Activated T-helper 1 cell treated with anti-CD3 and anti-CD28 coated beads, Interleukin-2, amount 50 U/mL, for 16 hours (primary cell): ENCODE data around the gene HS6ST1.
"Not testable (repeated sequence)": the region's sequence is repeated elsewhere in the genome, so short reads cannot be mapped to it uniquely, and the experiment has no call there.

Experiments
- DNase-seq, 2 donors: peaks; one replicate each; pipeline ENCODE4 v3.0.0-alpha.2; 2020; ENCODE audit warnings: low read depth in 1 of 2, low spot score in 1 of 2

Gene HS6ST1

DNA sequence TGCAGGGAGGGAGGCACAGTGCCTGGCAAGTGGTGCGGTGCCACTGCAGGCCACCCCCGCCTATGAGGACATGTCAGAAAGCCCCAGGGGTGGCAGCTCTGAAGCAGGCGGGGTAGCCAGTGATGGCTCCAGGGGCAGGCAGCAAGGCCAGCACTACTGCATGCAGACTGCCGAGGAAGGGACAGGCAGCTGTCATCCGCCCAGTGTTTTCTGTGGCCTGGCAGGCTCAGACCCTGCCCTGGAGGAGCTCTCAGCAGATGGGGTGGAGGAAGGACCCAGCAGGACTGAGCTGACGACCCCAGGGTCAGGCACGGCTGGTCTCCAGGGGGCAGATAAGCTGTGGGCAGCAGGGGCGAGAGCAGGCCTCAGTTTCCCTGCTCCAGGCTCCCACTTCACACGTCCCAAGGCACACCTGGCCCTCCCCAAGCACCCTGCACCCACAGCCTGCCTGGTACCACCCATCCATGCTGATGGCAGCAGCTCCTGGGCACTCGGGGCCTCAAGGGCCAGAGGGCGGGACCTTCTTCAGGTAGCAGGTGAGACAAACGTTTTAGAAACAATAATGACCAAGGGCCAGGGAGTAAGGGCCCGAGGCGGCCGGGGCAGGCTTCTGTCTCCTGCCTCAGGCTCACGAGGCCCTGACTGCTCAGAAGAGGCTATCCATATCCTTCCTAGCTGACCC lies 48.5 kb downstream of the HS6ST1 start:
- no peak for DNase-seq

DNA sequence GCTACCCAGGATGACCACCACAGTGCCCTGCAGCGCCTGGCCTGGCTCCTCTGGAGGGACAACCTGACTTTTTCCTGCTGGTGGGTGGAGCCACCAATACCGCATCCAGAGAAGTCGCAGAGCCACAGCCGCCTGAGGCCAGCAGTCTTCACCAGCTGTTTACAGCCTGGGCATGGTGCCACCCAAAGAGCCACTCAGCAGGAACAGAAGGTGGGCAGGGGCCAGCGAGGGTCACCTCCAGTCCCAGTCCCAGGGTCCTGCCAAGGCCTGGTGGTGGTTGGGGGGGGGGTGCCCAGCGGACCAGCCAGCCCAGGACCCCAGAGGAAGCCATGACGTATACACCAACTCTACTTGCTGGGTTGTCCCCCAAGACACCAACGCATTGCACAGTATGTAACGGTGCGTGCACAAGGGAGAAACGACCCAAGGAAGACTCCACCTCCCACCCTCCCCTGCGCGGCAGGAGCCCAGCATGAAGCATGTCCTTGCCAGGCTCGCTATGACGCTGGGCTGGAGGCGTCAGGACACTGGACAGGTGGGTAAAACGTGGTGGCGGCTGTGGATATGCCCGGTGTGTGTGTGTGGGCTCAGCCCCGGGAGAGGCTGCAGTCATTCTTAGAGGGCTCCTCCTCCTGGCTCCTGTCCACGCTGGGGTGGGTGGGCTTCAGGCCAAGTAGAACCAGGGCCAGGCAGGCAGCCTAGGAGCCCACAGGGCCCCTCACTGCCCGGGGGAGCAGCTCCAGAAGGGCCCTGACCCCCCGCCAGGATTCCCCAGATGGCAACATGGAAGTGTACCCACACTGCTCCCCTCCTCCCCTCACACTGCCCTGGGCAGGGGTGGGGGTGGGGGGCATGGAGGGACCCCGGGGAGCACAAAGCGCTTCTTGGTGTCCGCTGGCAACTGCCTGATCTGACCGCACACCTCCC lies 49.3 kb downstream of the HS6ST1 start:
- no peak for DNase-seq

DNA sequence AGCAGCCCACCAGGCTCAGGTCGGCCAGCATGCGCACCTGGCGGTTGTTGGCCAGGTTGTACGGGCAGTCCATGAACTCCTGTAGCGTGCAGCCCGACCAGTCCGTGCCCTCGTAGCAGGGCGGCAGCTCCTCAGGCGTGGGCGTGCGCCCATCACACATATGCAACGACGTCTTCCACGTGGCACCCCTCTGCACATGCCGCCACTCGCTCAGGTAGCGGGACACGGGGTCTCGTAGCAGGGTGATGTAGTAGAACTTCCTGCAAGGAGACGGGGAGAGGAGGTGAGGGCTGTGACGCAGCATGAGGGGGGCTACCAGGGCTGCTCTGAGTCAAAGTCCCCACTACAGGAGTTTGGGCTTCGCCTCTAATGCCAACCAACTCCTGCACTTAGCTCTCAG lies 50.1 kb downstream of the HS6ST1 start:
- not testable (repeated sequence) for DNase-seq

DNA sequence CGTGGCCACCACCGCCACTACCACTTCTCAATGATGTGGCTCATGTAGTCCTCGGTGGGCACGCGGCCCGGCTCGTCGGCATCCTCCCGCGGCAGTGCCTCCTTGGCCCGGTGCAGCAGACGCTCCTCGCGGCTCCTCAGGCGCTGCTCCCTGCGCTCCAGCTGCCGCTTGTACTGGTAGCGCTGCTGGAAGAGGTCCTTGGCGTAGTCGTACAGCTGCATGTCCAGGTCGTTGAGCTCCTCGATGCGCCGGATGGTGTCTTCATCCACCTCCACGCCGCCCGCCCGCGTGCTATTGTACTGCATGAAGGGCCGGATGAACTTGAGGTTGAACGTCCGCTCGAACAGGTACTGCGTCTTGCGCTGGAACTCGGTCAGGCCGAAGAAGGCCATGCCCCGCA lies 50.5 kb downstream of the HS6ST1 start:
- not testable (repeated sequence) for DNase-seq

GRCh38 chr2:128267649-128268048 lies 51.0 kb downstream of the HS6ST1 start:
- not testable (repeated sequence) for DNase-seq

DNA sequence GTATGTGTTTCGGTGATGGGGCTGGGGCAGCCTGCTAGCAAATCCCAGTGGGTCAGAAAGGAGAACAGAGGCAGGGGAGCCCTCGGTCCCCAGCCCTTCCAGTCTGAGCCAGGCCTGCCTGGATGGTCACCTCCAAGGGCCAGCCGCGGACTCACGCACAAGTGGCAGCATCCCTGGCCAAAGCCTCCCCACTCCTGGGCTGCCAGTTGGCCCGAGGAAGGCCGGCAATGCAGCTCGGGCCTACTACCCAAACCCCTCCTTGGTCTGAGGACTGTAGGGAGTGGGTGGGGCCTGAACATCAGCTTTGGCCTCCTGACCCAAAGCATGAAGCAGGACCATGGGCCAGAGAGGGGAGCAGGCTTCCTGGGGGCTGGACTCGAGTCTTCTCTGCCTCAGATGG lies 51.5 kb downstream of the HS6ST1 start:
- not testable (repeated sequence) for DNase-seq

DNA sequence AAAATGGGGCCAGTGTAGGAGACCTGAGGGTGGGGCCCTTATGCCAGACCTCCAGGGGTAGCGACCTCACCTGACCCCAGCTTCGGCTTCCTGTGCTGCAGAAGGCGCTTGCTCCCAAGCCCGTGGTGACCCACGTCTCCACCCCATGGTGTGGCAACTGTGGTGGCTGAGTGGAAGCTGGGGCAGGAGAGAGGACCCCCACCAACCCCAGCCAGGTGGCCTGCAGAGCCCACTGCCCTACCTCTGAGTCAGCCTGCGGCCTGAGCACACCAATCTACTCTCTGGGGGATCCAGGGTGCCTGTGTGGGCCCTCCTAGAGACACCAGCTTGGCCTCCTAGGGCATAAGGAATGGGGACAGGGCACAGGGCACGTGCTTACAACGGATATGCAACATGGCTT lies 52.2 kb downstream of the HS6ST1 start:
- not testable (repeated sequence) for DNase-seq

DNA sequence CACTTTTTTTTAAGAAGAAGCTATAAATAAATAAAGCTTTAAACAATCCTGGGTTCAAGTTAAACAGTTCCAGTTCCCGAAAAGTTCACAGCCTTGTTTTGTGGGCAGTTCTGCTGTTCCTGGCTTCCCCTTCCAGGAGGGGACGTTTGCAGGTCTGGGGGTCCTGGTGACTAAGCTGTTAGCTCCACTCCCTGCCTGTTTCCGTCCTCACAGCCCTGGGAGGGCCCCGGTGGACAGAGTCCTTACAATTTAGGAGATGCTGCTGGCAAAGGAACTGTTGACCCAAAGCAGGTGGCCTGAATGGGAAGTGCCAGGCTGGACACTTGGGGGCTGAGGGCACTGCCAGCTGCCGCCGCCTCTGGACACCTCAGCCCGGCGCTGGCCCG lies 53.1 kb downstream of the HS6ST1 start:
- not testable (repeated sequence) for DNase-seq

GRCh38 chr2:128264881-128265607 lies 53.6 kb downstream of the HS6ST1 start:
- no peak for DNase-seq

DNA sequence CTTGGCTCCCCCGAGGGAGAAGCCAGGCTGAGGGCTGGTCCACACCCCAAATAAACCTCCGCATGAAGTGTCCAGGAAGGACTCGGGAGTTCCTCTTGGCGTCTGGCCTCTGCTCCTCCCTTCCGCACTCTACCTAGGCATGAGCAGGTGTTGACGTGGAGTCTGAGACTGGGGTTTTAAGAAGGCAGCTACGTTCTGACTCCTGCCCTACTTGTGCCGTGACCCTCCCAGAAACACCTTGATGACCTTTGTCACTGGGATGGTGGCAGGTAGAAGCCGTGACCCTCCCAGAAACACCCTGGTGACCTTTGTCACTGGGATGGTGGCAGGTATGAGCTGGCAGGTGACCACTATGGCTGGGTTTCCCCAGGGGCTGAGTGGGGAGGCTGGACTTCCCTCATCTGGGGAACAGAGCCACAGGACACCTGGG lies 54.8 kb downstream of the HS6ST1 start:
- DNase-seq, result no peak

GRCh38 chr2:128262315-128263253 lies 56.1 kb downstream of the HS6ST1 start:
- DNase-seq, result no peak

- DNase-seq, result no peak
These were observed 57.2 kb downstream of the HS6ST1 start for GRCh38 chr2:128261245-128262128.

DNA sequence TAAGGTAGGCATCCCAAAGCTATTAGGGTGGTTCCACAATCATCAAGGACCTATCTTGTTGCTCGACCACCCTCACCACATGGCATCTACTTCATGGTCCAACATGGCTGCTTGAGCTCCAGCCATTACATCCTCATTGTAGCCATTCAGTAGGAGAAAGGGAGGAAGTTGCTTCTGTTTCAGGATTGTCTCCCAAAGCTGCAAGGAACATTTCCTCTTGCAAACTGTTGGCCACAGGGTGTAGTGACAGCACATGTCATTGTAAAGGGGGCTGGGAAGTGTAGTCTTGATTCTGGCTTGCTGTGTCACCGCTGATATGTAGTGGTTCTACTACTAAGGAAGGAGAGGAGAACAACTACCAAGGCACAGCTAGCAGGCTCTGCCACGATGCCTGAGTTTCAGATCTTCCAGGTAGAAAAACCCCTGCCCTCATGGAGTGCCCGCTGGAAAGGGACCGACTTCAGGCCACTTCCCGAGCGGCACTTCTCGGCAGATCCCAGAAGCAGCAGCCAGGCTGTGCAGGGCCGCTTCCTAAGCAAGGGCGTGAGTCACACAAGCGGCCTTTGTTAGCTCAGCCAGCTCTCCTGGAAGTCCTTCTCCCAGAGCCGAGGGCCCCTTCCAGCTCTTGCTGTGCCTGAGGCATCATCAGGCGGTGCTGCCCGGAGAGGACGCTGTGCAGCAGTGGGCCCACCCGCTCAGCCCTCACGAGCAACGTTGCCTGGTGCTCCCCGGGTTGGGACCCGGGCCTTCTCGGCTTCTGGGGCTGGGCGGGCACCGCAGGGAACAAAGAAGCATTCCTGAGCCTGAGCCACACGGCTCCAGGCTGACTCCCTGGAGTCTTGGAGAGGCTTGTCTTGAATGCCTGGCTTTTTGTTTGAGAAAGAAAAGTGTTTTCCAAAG lies 58.2 kb downstream of the HS6ST1 start:
- no peak for DNase-seq

DNA sequence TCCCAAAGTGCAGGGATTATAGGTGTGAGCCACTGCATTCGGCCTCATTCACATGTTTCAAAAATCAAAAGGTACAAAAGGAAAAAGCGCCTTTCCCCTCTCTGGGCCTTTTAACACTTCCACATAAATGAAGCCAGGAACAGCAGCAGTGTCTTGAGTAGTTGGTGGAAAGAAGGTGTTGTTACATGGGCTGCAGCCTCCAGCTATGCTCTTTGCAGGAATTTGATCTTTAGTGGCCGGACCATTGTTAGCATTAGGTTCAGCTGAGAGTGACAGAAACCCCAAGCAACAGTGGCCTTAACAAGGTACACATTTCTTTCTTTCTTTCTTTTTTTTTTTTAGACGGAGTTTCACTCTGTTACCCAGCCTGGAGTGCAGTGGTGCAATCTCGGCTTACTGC lies 59.1 kb downstream of the HS6ST1 start:
- no peak for DNase-seq

GRCh38 chr2:128258218-128258617 lies 60.5 kb downstream of the HS6ST1 start:
- DNase-seq, result no peak

- DNase-seq, result no peak
These were observed 66.2 kb downstream of the HS6ST1 start for GRCh38 chr2:128252501-128252900.

DNA sequence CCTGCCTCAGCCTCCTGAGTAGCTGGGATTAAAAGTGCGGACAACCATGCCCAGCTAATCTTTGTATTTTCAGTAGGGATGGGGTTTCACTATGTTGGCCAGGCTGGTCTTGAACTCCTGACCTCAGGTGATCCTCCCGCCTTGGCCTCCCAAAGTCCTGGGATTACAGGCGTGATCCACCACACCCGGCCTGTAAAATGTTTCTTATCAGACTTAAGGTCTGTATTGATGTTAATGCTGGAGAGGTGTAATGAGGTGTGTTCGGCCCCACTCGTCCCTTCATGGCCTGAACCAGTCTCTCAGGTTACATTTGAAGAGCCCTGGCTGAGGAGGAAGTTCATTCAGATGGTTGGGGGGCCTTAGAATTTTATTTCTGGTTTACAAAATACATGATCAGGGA lies 66.6 kb downstream of the HS6ST1 start:
- not testable (repeated sequence) for DNase-seq

DNA sequence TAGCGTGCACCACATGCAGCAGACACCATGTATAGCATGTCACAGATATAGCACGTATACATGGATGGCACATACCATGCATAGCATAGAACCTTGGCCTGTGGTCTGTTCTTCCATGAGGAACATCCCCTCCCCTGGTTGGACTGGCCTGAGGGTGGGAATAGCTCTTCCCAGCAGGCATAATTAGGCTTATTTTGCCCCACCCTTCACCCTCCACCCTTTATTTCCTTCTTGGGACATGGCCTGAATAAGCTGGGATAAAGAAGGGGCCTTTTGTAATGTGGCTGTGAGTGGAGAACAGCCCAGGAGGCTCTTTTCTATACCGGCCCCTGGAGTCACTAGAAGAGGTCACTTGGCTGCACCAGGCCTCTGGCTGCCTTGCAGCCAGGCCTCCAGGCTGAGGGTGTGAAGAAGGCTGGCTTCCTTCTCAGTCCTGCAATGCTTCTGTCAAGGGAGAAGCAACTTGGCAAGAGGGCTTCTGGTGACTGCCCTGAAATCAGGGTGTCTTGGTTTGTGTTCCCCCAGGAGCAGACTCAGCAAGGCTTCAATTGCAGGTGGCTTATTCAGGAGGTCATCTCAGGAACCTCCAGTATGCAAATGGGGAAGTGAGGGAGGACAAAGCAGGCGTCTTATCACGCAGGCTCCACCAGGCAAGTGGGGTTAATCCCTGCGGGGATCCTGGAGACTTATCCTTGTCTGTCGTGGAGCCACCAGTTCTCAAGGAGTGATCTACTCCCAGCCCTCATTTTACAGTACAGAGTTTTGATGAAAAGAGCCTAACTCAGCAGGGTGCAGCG lies 68.2 kb downstream of the HS6ST1 start:
- no peak for DNase-seq
